GM23338 (cell line): ENCODE data around the gene PSMA2. TPM values are rescaled to one million over a fixed set of nuclear protein-coding genes. Genes with fewer than 3 reads are reported as not detected.

Source experiments
- ATAC-seq: fragments of 200-7000 bp; cut with Tn5 transposase; 3 replicates; pipeline ENCODE4 v1.9.1; 2020
- DNase-seq: peaks from one replicate; pipeline ENCODE4 v3.0.0-alpha.2; 2015; ENCODE audit warnings: low spot score
- H2AFZ ChIP-seq: fragments of 200-600 bp; sonication (generic); 2 replicates; pipeline ENCODE4 v1.8.0; 2016; ENCODE audit warnings: antibody characterized with exemption, mild to moderate bottlenecking, moderate library complexity
- H3F3A ChIP-seq: fragments of 200-600 bp; sonication (generic); replicated peaks from 2 replicates; pipeline ENCODE4 v1.8.0; 2017; ENCODE audit warnings: antibody characterized with exemption, mixed run types, low read depth
- H3K27ac ChIP-seq: fragments of 200-600 bp; sonication (generic); 2 replicates; pipeline ENCODE4 v1.6.1; 2016; ENCODE audit warnings: low read depth
- H3K27me3 ChIP-seq: fragments of 200-600 bp; sonication (generic); 2 replicates; pipeline ENCODE4 v1.8.0; 2016; ENCODE audit warnings: mild to moderate bottlenecking, mixed run types, moderate library complexity; ENCODE audit not compliant: insufficient read depth
- H3K36me3 ChIP-seq: fragments of 200-600 bp; sonication (generic); 2 replicates; pipeline ENCODE4 v1.8.0; 2016; ENCODE audit warnings: mild to moderate bottlenecking; ENCODE audit not compliant: insufficient read depth
- H3K4me1 ChIP-seq: fragments of 200-600 bp; sonication (generic); 2 replicates; pipeline ENCODE4 v1.8.0; 2016; ENCODE audit warnings: mild to moderate bottlenecking, moderate library complexity; ENCODE audit not compliant: insufficient read depth
- H3K4me2 ChIP-seq: fragments of 200-600 bp; sonication (generic); 2 replicates; pipeline ENCODE4 v1.7.1; 2017; ENCODE audit warnings: mixed run types
- H3K4me3 ChIP-seq: fragments of 200-600 bp; sonication (generic); 2 replicates; pipeline ENCODE4 v1.6.1; 2016; ENCODE audit warnings: mixed run types
- H3K79me2 ChIP-seq: fragments of 200-600 bp; sonication (generic); replicated peaks from 2 replicates; pipeline ENCODE4 v1.8.0; 2017; ENCODE audit warnings: mild to moderate bottlenecking; ENCODE audit not compliant: insufficient read depth
- H3K9me2 ChIP-seq: fragments of 200-600 bp; sonication (generic); 2 replicates; pipeline ENCODE4 v1.8.0; 2017; ENCODE audit not compliant: insufficient read depth
- H4K20me1 ChIP-seq: fragments of 200-600 bp; sonication (generic); replicated peaks from 2 replicates; pipeline ENCODE4 v1.8.0; 2017; ENCODE audit warnings: mild to moderate bottlenecking; ENCODE audit not compliant: insufficient read depth
- H3K27ac Mint-ChIP-seq: 2 replicates; pipeline ENCODE4 v1.8.0; 2020; ENCODE audit warnings: inconsistent platforms, mild to moderate bottlenecking, moderate library complexity, mixed read lengths
- H3K27me3 Mint-ChIP-seq: 3 replicates; pipeline ENCODE4 v1.8.0; 2022; ENCODE audit warnings: low read depth, mild to moderate bottlenecking, moderate library complexity, mixed read lengths, inconsistent platforms; ENCODE audit not compliant: insufficient read depth, poor library complexity
- H3K36me3 Mint-ChIP-seq: 3 replicates; pipeline ENCODE4 v1.8.0; 2021; ENCODE audit warnings: low read depth, mild to moderate bottlenecking, inconsistent platforms, moderate library complexity, mixed read lengths
- H3K4me1 Mint-ChIP-seq: 3 replicates; pipeline ENCODE4 v1.8.0; 2020; ENCODE audit warnings: mild to moderate bottlenecking, inconsistent platforms, mixed read lengths
- H3K4me3 Mint-ChIP-seq: 3 replicates; pipeline ENCODE4 v1.8.0; 2021; ENCODE audit warnings: moderate library complexity, mild to moderate bottlenecking, inconsistent platforms, mixed read lengths
- H3K9me3 Mint-ChIP-seq: 3 replicates; pipeline ENCODE4 v1.8.0; 2020; ENCODE audit warnings: moderate library complexity, mild to moderate bottlenecking, inconsistent platforms, mixed read lengths
- EZH2 ChIP-seq: fragments of 200-600 bp; sonication (generic); IDR thresholded peaks from one replicate; pipeline ENCODE4 v1.8.0; 2017; ENCODE audit warnings: antibody characterized with exemption, mild to moderate bottlenecking, low read depth; ENCODE audit not compliant: unreplicated experiment
- EZH2phosphoT487 ChIP-seq: fragments of 200-600 bp; sonication (generic); IDR thresholded peaks from one replicate; pipeline ENCODE4 v1.8.1; 2018; ENCODE audit warnings: antibody characterized with exemption; ENCODE audit not compliant: unreplicated experiment
- JUNB ChIP-seq: IDR thresholded peaks from one replicate; pipeline ENCODE4 v1.6.1; 2016; ENCODE audit warnings: antibody characterized with exemption; ENCODE audit not compliant: unreplicated experiment
- NANOG ChIP-seq: IDR thresholded peaks from 2 replicates; pipeline ENCODE4 v1.6.1; 2016; ENCODE audit warnings: antibody characterized with exemption, borderline replicate concordance
- STAT1 ChIP-seq: IDR thresholded peaks from one replicate; pipeline ENCODE4 v1.6.1; 2016; ENCODE audit warnings: antibody characterized with exemption; ENCODE audit not compliant: unreplicated experiment
- ZNF114 ChIP-seq: fragments of 250-450 bp; sonication (Bioruptor Pico); IDR thresholded peaks from 2 replicates; pipeline ENCODE4 v1.5.0; 2020; ENCODE audit warnings: mild to moderate bottlenecking, moderate library complexity
- ZNF331 ChIP-seq: fragments of 250-450 bp; sonication (Bioruptor Pico); IDR thresholded peaks from 2 replicates; pipeline ENCODE4 v1.5.0; 2020; ENCODE audit warnings: low read depth, mild to moderate bottlenecking, moderate library complexity
- ZNF462 ChIP-seq: fragments of 250-450 bp; sonication (Bioruptor Pico); IDR thresholded peaks from 2 replicates; pipeline ENCODE4 v1.5.0; 2020; ENCODE audit warnings: mild to moderate bottlenecking, moderate library complexity
- polyA plus RNA-seq: library from polyadenylated mRNA; unstranded; fragments of >200 nt; fragmentation: Nextera tagmentation; extraction: Ambion mirVana; gene quantifications from 2 replicates; pipeline ENCODE4 v1.2.1, GENCODE V29; 2016
- total RNA-seq: library from RNA; depleted of rRNA; stranded (reverse); fragments of >200 nt; shearing (Covaris generic); gene quantifications from 2 replicates; pipeline ENCODE4 v1.2.3, GENCODE V29; 2014
- TF ChIP-seq, protein P1 (sequence below): IDR thresholded peaks from 2 replicates; pipeline ENCODE4 v1.6.1; 2016; ENCODE audit warnings: antibody characterized with exemption
- TF ChIP-seq, protein P2 (sequence below): IDR thresholded peaks from one replicate; pipeline ENCODE4 v1.6.1; 2018; ENCODE audit warnings: antibody characterized with exemption; ENCODE audit not compliant: unreplicated experiment
- TF ChIP-seq, protein P3 (sequence below), 2 experiments: fragments of 200-600 bp in 1 of 2; sonication (generic) in 1 of 2; conservative IDR thresholded peaks; 2 replicates each; pipeline versions ENCODE4 v1.5.1 to v1.6.1; 2016 to 2017; ENCODE audit warnings: antibody characterized with exemption in 2 of 2, low read depth in 2 of 2, mild to moderate bottlenecking in 2 of 2, moderate library complexity in 1 of 2

Gene PSMA2
- total and polyA plus RNA-seq, 2 experiments from 2014 or later = 178 to 678 TPM

- TF ChIP-seq STAT1 (no peak), EZH2 (no peak), EZH2phosphoT487 (no peak), JUNB (no peak)
- TF ChIP-seq, protein P1, sequence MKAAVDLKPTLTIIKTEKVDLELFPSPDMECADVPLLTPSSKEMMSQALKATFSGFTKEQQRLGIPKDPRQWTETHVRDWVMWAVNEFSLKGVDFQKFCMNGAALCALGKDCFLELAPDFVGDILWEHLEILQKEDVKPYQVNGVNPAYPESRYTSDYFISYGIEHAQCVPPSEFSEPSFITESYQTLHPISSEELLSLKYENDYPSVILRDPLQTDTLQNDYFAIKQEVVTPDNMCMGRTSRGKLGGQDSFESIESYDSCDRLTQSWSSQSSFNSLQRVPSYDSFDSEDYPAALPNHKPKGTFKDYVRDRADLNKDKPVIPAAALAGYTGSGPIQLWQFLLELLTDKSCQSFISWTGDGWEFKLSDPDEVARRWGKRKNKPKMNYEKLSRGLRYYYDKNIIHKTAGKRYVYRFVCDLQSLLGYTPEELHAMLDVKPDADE = no peak
These were observed 3.9 kb upstream of the PSMA2 start (continued) for GRCh38 chr7:42935861-42936260.

GRCh38 chr7:42934291-42934690 is 2.3 kb upstream of the PSMA2 start:
- Histone ChIP-seq H3K4me3 (no peak overlapping the region), H4K20me1 (peaks cover 41% of the 10 kb centered on the region), H3K4me2 (no peak overlapping the region; the same call in 1 of the 2 replicates), H3K4me1 (peaks cover 12% of the 10 kb centered on the region), H2AFZ (no peak overlapping the region), H3K36me3 (peaks cover 24% of the 10 kb centered on the region; the same call in 1 of the 2 replicates), H3K9me2 (no peaks in the 10 kb centered on the region), H3F3A (no peaks in the 10 kb centered on the region; the same call in 1 of the 2 replicates), H3K27me3 (no peaks in the 10 kb centered on the region), H3K79me2 (peaks cover 67% of the 10 kb centered on the region), H3K27ac (no peak overlapping the region)
- H3K4me3 Mint-ChIP-seq = peak overlapping the region; percentile 100
- H3K9me3 Mint-ChIP-seq = no peaks in the 10 kb centered on the region
- ATAC-seq = no peak
- H3K27me3 Mint-ChIP-seq = peaks cover 13% of the 10 kb centered on the region
- peaks cover 43% of the 10 kb centered on the region for H3K36me3 Mint-ChIP-seq
- H3K27ac Mint-ChIP-seq = no peak overlapping the region
- no peak for DNase-seq
- peaks cover 7% of the 10 kb centered on the region; the same call in 2 of the 3 replicates for H3K4me1 Mint-ChIP-seq
- TF ChIP-seq ZNF114 (CRISPR knock-in tag) (no peak), NANOG (no peak), ZNF331 (CRISPR knock-in tag) (no peak), JUNB (no peak), ZNF462 (CRISPR knock-in tag) (no peak)
- TF ChIP-seq, protein P2, sequence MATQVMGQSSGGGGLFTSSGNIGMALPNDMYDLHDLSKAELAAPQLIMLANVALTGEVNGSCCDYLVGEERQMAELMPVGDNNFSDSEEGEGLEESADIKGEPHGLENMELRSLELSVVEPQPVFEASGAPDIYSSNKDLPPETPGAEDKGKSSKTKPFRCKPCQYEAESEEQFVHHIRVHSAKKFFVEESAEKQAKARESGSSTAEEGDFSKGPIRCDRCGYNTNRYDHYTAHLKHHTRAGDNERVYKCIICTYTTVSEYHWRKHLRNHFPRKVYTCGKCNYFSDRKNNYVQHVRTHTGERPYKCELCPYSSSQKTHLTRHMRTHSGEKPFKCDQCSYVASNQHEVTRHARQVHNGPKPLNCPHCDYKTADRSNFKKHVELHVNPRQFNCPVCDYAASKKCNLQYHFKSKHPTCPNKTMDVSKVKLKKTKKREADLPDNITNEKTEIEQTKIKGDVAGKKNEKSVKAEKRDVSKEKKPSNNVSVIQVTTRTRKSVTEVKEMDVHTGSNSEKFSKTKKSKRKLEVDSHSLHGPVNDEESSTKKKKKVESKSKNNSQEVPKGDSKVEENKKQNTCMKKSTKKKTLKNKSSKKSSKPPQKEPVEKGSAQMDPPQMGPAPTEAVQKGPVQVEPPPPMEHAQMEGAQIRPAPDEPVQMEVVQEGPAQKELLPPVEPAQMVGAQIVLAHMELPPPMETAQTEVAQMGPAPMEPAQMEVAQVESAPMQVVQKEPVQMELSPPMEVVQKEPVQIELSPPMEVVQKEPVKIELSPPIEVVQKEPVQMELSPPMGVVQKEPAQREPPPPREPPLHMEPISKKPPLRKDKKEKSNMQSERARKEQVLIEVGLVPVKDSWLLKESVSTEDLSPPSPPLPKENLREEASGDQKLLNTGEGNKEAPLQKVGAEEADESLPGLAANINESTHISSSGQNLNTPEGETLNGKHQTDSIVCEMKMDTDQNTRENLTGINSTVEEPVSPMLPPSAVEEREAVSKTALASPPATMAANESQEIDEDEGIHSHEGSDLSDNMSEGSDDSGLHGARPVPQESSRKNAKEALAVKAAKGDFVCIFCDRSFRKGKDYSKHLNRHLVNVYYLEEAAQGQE = no peak
- TF ChIP-seq, protein P3, sequence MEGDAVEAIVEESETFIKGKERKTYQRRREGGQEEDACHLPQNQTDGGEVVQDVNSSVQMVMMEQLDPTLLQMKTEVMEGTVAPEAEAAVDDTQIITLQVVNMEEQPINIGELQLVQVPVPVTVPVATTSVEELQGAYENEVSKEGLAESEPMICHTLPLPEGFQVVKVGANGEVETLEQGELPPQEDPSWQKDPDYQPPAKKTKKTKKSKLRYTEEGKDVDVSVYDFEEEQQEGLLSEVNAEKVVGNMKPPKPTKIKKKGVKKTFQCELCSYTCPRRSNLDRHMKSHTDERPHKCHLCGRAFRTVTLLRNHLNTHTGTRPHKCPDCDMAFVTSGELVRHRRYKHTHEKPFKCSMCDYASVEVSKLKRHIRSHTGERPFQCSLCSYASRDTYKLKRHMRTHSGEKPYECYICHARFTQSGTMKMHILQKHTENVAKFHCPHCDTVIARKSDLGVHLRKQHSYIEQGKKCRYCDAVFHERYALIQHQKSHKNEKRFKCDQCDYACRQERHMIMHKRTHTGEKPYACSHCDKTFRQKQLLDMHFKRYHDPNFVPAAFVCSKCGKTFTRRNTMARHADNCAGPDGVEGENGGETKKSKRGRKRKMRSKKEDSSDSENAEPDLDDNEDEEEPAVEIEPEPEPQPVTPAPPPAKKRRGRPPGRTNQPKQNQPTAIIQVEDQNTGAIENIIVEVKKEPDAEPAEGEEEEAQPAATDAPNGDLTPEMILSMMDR (conservative IDR thresholded peaks at IDR 0.05; ENCODE audit: low read depth in 2 of 2) = no peak
- TF ChIP-seq, protein P1 = no peak
